AG04450 (cell line): Measurements from ENCODE around the gene MEIOB. TPM values are rescaled to one million over a fixed set of nuclear protein-coding genes. Genes with fewer than 3 reads are reported as not detected.

ENCODE experiments used
- CTCF ChIA-PET: fragments of 300-600, 350-600 bp; formaldehyde crosslinking; extraction: SDS; loops from one replicate; lab custom pipeline; 2022; ENCODE audit warnings: antibody characterized with exemption, inconsistent platforms; lab: Charles Lee
- POLR2A ChIA-PET: fragments of 350-600 bp; formaldehyde crosslinking; extraction: SDS; loops from one replicate; lab custom pipeline; 2021; ENCODE audit warnings: antibody characterized with exemption, inconsistent platforms; lab: Yijun Ruan, JAX
- DNase-seq: peaks from one replicate; pipeline ENCODE4 v3.0.0-alpha.2; 2011; ENCODE audit warnings: low read depth, low spot score
- H3K27ac ChIP-seq: one replicate; pipeline ENCODE4 v1.5.1; 2012; ENCODE audit warnings: low read depth, low read length, control low read depth
- H3K27me3 ChIP-seq: one replicate; pipeline ENCODE4 v1.6.0; 2012; ENCODE audit warnings: low read length; ENCODE audit not compliant: control insufficient read depth, insufficient read depth
- H3K4me3 ChIP-seq: 2 replicates; pipeline ENCODE4 v1.5.1; 2011; ENCODE audit warnings: mild to moderate bottlenecking, low read depth, low read length, control low read depth
- H3K9me3 ChIP-seq: 2 replicates; pipeline ENCODE4 v1.5.1; 2012; ENCODE audit warnings: low read length; ENCODE audit not compliant: control insufficient read depth, insufficient read depth
- CTCF ChIP-seq: IDR thresholded peaks from 2 replicates; pipeline ENCODE4 v1.5.1; 2011; ENCODE audit warnings: low read depth, low read length, control low read depth, inconsistent platforms
- polyA plus RNA-seq: library from polyadenylated mRNA; depleted of rRNA; stranded (reverse); fragments of >200 nt; gene quantifications from 2 replicates; pipeline ENCODE4 v1.2.3, GENCODE V29; 2011

Gene MEIOB
- polyA plus RNA-seq, 1 experiment = 0.04 TPM

GRCh38 chr16:1906055-1906845 is 34.3 kb upstream of the MEIOB start:
- ChIA-PET CTCF (no interaction called here), POLR2A (interaction anchor here (0.5 kb wide), 1 partner anchor 71 kb away, joined by 3 read pairs; no protein-coding TSS in a partner anchor)
- H3K27ac ChIP-seq = no peak overlapping the region
- peaks cover 47% of the 10 kb centered on the region for H3K27me3 ChIP-seq
- no peak overlapping the region for H3K4me3 ChIP-seq
- no peaks in the 10 kb centered on the region; the same call in 1 of the 2 replicates for H3K9me3 ChIP-seq
- TF ChIP-seq CTCF = no peak
- DNase-seq = no peak

DNA sequence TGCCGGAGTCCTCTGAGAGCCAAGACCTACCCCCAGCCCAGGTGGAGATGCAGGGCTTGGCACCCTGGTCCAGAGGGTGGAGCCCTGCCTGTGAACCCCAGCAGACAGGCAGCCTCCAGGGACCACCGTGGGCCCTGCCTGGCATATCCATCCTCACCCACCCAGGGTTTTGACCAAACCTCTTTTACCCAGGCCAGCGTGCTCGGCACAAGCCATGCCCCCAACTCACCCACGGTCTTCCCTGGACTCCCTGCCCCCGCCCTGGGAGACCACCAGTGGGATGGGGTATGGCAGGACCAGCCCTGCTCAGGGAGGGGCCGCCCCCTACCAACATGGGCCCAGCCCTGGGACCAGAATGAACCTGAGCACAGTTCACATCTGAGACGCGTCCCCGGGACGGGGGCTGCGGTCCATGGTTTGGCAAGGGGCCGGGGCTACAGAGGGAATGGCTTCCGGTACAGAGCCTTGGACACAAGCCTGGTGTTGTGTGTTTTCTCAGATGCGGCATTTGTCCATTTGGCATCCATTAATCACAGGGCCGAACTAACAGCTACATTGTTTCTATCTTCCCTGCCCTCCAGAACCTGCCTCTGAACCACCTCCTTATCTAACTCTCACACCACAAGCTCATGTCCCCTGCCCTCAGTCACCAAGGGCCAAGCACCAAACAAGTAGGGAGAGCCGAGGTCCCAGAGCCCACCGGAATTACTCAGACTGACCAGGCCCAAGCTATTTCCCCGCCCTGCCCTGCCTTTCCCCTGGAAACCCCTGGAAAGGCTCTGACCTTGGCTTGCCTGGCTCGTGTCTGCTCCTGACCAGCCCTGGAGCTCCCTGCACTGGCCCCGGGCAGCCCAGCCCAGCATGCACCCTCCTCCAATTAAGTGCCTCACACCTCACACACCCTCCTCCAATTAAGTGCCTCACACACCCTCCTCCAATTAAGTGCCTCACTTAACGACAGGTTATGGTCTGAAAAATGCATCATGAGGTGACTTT is 32.2 kb upstream of the MEIOB start:
- no peak for DNase-seq
- POLR2A ChIA-PET = no interaction called here
- Histone ChIP-seq H3K4me3 (no peak overlapping the region), H3K27ac (no peak overlapping the region), H3K9me3 (no peaks in the 10 kb centered on the region; the same call in 1 of the 2 replicates), H3K27me3 (peaks cover 42% of the 10 kb centered on the region)
- CTCF ChIA-PET = no interaction called here
- no peak for TF ChIP-seq CTCF

DNA sequence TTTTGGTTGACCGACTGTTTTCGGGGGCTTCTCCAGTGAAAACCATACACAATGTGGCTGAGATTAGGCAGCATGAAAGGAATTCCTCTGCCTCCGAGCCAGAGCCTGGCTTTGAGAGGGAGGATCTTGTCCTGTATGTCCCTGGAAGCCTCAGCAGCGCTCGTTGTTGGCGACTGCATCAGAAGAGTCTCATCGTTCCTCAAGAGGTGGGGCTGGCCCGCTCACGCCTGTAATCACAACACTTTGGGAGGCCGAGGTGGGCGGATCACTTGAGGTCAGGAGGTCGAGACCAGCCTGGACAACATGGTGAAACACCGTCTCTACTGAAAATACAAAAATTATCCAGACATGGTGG is 31.2 kb upstream of the MEIOB start:
- CTCF ChIA-PET = no interaction called here
- POLR2A ChIA-PET = no interaction called here
- H3K9me3 ChIP-seq = no peaks in the 10 kb centered on the region; the same call in 1 of the 2 replicates
- peaks cover 35% of the 10 kb centered on the region for H3K27me3 ChIP-seq
- no peak overlapping the region for H3K4me3 ChIP-seq
- DNase-seq = no peak
- H3K27ac ChIP-seq = no peak overlapping the region
- no peak for TF ChIP-seq CTCF

GRCh38 chr16:1902547-1903219 is 30.7 kb upstream of the MEIOB start:
- no peak for DNase-seq
- H3K27me3 ChIP-seq = peaks cover 35% of the 10 kb centered on the region
- CTCF ChIA-PET = no interaction called here

More at GRCh38 chr16:1902547-1903219, 30.7 kb upstream of the MEIOB start:
- POLR2A ChIA-PET = no interaction called here
- Histone ChIP-seq H3K27ac (no peak overlapping the region), H3K9me3 (no peaks in the 10 kb centered on the region; the same call in 1 of the 2 replicates), H3K4me3 (no peak overlapping the region)
- no peak for TF ChIP-seq CTCF
